Prostate gland (tissue), 2 donors: ENCODE data around the gene NFIX. TPM values are rescaled to one million over a fixed set of nuclear protein-coding genes. Genes with fewer than 3 reads are reported as not detected.
"Not testable (repeated sequence)": the region's sequence is repeated elsewhere in the genome, so short reads cannot be mapped to it uniquely, and the experiment has no call there.

Experiments
- DNase-seq: peaks from one replicate; pipeline ENCODE4 v3.0.0-alpha.2; 2019; ENCODE audit warnings: low spot score
- H3K27ac ChIP-seq, 2 donors: fragments of 200-600 bp; sonication (generic); 2 replicates each; pipeline ENCODE4 v1.5.1; 2017 to 2019
- H3K27me3 ChIP-seq: fragments of 200-600 bp; sonication (generic); replicated peaks from 2 replicates; pipeline ENCODE4 v1.5.1; 2019; ENCODE audit not compliant: insufficient read depth
- H3K36me3 ChIP-seq, 2 donors: fragments of 200-600 bp; sonication (generic); 1 replicate in 1 of 2; 2 replicates in 1 of 2; pipeline versions ENCODE4 v1.5.1 to v1.8.1; 2017 to 2019
- H3K4me1 ChIP-seq: fragments of 200-600 bp; sonication (generic); replicated peaks from 2 replicates; pipeline ENCODE4 v1.5.1; 2019
- H3K4me3 ChIP-seq, 2 donors: fragments of 200-600 bp; sonication (generic); 2 replicates each; pipeline ENCODE4 v1.5.1; 2017 to 2019
- H3K9me3 ChIP-seq: fragments of 200-600 bp; sonication (generic); 2 replicates; pipeline ENCODE4 v1.5.1; 2017
- CTCF ChIP-seq, 4 experiments: fragments of 200-600 bp in 2 of 4; fragments of 450-650 bp in 2 of 4; sonication (generic) in 2 of 4; IDR thresholded peaks; 1 replicate in 3 of 4; 2 replicates in 1 of 4; pipeline ENCODE4 v1.5.1; 2016 to 2019; ENCODE audit warnings: antibody characterized with exemption in 4 of 4, mild to moderate bottlenecking in 2 of 4, moderate library complexity in 2 of 4
- POLR2A ChIP-seq: fragments of 450-650 bp; IDR thresholded peaks from one replicate; pipeline ENCODE4 v1.6.1; 2016; ENCODE audit warnings: antibody characterized with exemption, mild to moderate bottlenecking
- POLR2AphosphoS5 ChIP-seq: sonication (generic); formaldehyde crosslinking; IDR thresholded peaks from one replicate; pipeline ENCODE4 v1.6.1; 2017; ENCODE audit warnings: antibody characterized with exemption
- WGBS: methylation state at CpG from one replicate; pipeline ENCODE4 v1.1.5; 2018; 5-methylcytosine and 5-hydroxymethylcytosine counted together
- intact Hi-C: fragments of 100-400 bp; cut with DNase I; formaldehyde crosslinking; loops from one replicate; pipeline ENCODE4 v1.14.2; 2022
- total RNA-seq, 2 donors: library from RNA; depleted of rRNA; stranded (reverse); fragments of >200 nt; gene quantifications; one replicate each; pipeline ENCODE4 v1.1.0, GENCODE V29; 2016

Gene NFIX
- total RNA-seq, 2 donors from 2014 or later = 185 to 286 TPM

- no peak overlapping the region for H3K4me3 ChIP-seq
- H3K27me3 ChIP-seq = no peaks in the 10 kb centered on the region
- peaks cover 17 to 18% of the 10 kb centered on the region in 2 donors for H3K36me3 ChIP-seq
- intact Hi-C loops = no loop called here
- no peak for DNase-seq
- H3K27ac ChIP-seq = no peak overlapping the region
- H3K9me3 ChIP-seq = no peaks in the 10 kb centered on the region
- H3K4me1 ChIP-seq = peaks cover 13% of the 10 kb centered on the region
- TF ChIP-seq CTCF (IDR thresholded peaks at IDR 0.05) = no peak
- no peak for TF ChIP-seq POLR2A
- no peak for TF ChIP-seq POLR2AphosphoS5
- 84% methylated on average over 28 of the region's 28 CpGs for WGBS
These were observed 47.3 kb upstream of the NFIX start for GRCh38 chr19:12947702-12948611.

- H3K36me3 ChIP-seq = peaks cover 11 to 23% of the 10 kb centered on the region in 2 donors
- intact Hi-C loops = no loop called here
- DNase-seq = no peak
- H3K9me3 ChIP-seq = no peaks in the 10 kb centered on the region
- no peak overlapping the region for H3K4me3 ChIP-seq
- no peak overlapping the region for H3K27ac ChIP-seq
- peaks cover 7% of the 10 kb centered on the region for H3K4me1 ChIP-seq
- WGBS = 90% methylated on average over 30 of the region's 30 CpGs
- H3K27me3 ChIP-seq = no peaks in the 10 kb centered on the region
- no peak for TF ChIP-seq CTCF (IDR thresholded peaks at IDR 0.05)
- TF ChIP-seq POLR2AphosphoS5 = no peak
- TF ChIP-seq POLR2A = no peak
These were observed 46.5 kb upstream of the NFIX start for GRCh38 chr19:12948612-12949362.

DNA sequence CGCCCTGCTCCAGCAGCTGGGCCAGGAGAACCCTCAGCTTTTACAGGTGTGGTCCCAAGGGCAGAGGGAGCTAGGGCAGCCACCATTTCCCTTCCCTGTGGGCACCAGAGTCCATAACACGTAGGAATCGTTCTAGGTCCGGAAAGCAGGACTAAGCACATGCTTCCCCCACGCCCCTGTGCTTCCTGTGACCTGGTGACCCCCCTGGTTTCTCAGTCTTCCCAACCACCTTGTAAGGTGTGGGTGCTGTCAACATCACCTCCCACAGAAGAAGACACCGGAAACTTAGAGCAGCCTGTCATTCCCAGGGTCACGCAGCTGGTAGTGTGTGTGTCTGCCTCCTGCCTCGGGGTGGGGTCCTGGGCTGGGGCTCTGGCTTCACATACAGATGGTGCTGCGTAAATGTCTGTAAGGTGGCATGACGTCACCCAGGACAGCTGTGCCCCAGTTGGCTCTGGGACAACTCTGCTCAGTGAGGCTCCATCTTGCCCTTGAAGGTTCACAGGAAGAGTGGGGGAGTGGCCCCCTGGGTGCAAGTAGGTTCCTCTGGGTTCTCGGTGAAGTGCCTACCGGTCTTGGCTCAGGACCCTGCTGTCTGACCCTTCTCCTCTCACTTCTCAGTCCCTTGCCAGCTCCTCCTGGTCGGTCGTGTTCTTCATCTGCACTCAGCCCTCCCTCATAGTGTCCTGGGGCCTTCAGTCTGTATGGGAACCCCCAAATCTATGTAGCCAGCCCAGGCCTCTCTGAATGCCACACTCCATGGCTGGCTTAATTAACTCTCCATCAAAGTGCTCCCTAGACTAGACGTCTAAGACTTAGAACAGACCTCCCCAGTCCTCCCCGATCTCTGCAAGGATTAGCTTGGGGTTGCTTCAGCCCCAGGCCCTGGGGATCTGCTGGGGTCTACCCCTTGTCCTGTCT lies 45.7 kb upstream of the NFIX start:
- no peak for DNase-seq
- TF ChIP-seq POLR2AphosphoS5 (no peak), POLR2A (no peak), CTCF (IDR thresholded peaks at IDR 0.05) (no peak)
- H3K4me1 ChIP-seq = peaks cover 9% of the 10 kb centered on the region

GRCh38 chr19:12952050-12952449 lies 43.2 kb upstream of the NFIX start:
- peaks cover 11 to 33% of the 10 kb centered on the region in 2 donors for H3K36me3 ChIP-seq
- intact Hi-C loops, H3K4me1 ChIP-seq, H3K27ac ChIP-seq, DNase-seq, H3K4me3 ChIP-seq, H3K27me3 ChIP-seq, H3K9me3 ChIP-seq: not testable (repeated sequence)
- 92% methylated on average over 6 of the region's 6 CpGs for WGBS

More for the DNA sequence above, 45.7 kb upstream of the NFIX start:
- H3K27me3 ChIP-seq = no peaks in the 10 kb centered on the region
- 80% methylated on average over 16 of the region's 16 CpGs for WGBS
- H3K27ac ChIP-seq = no peak overlapping the region
- H3K36me3 ChIP-seq = peaks cover 11 to 32% of the 10 kb centered on the region in 2 donors
- no peak overlapping the region for H3K4me3 ChIP-seq
- intact Hi-C loops = no loop called here
- H3K9me3 ChIP-seq = no peaks in the 10 kb centered on the region
